HTERT RPE-1 (cell line): ENCODE measurements around the gene IQGAP2.
"Not testable (repeated sequence)": the region's sequence is repeated elsewhere in the genome, so short reads cannot be mapped to it uniquely, and the experiment has no call there.

Experiments used
- in situ Hi-C: fragments of 300-500 bp; cut with MboI; formaldehyde crosslinking; loops from 4 replicates; pipeline ENCODE4 v1.14.3; 2020; ENCODE audit warnings: low sequenced_read_pairs

The IQGAP2 gene

GRCh38 chr5:76497986-76498717 lies 95.1 kb downstream of the IQGAP2 start:
- in situ Hi-C loops: no loop called here

GRCh38 chr5:76499507-76500161 lies 96.5 kb downstream of the IQGAP2 start:
- in situ Hi-C loops: no loop called here

GRCh38 chr5:76500633-76501393 lies 97.7 kb downstream of the IQGAP2 start:
- in situ Hi-C loops: no loop called here

GRCh38 chr5:76503929-76504328 lies 100.8 kb downstream of the IQGAP2 start:
- in situ Hi-C loops: no loop called here

GRCh38 chr5:76504901-76505564 lies 101.9 kb downstream of the IQGAP2 start:
- in situ Hi-C loops: no loop called here

- in situ Hi-C loops: no loop called here
These were observed 110.4 kb downstream of the IQGAP2 start for GRCh38 chr5:76513476-76513875.

GRCh38 chr5:76514292-76514691 lies 111.2 kb downstream of the IQGAP2 start:
- in situ Hi-C loops: no loop called here

- in situ Hi-C loops: no loop called here
These were observed 111.6 kb downstream of the IQGAP2 start for GRCh38 chr5:76514713-76515112.

- in situ Hi-C loops: no loop called here
These were observed 114.2 kb downstream of the IQGAP2 start for GRCh38 chr5:76517334-76517733.

- in situ Hi-C loops: not testable (repeated sequence)
These were observed 115.2 kb downstream of the IQGAP2 start for GRCh38 chr5:76518246-76518645.

GRCh38 chr5:76521240-76521758 lies 118.2 kb downstream of the IQGAP2 start:
- in situ Hi-C loops: no loop called here

- in situ Hi-C loops: no loop called here
These were observed 119.2 kb downstream of the IQGAP2 start for GRCh38 chr5:76522103-76522935.

- in situ Hi-C loops: no loop called here
These were observed 121.2 kb downstream of the IQGAP2 start for GRCh38 chr5:76524101-76524835.

- in situ Hi-C loops: no loop called here
These were observed 121.8 kb downstream of the IQGAP2 start for GRCh38 chr5:76524868-76525267.

GRCh38 chr5:76525956-76526355 lies 122.9 kb downstream of the IQGAP2 start:
- in situ Hi-C loops: no loop called here

GRCh38 chr5:76526950-76527583 lies 124.0 kb downstream of the IQGAP2 start:
- in situ Hi-C loops: no loop called here

GRCh38 chr5:76527685-76528161 lies 124.6 kb downstream of the IQGAP2 start:
- in situ Hi-C loops: no loop called here

- in situ Hi-C loops: no loop called here
These were observed 125.7 kb downstream of the IQGAP2 start for GRCh38 chr5:76528547-76529331.
